K562 (cell line): ENCODE results near the gene BPIFB6. TPM values are rescaled to one million over a fixed set of nuclear protein-coding genes. Genes with fewer than 3 reads are reported as not detected.

Experiments used
- ATAC-seq: fragments of 200-7000 bp; cut with Tn5 transposase; 3 replicates; pipeline ENCODE4 v1.9.1; 2020; ENCODE audit warnings: moderate library complexity
- BruUV-seq: library from RNA; stranded (reverse); fragments of 400-500 nt; replicated peaks from 2 replicates; lab custom pipeline; 2021; lab: Mats Ljungman, UMichigan
- CTCF ChIA-PET: fragments of 300-600 bp; formaldehyde crosslinking; extraction: SDS; loops from one replicate; lab custom pipeline; 2021; ENCODE audit warnings: low intra/inter-chr PET ratio; lab: Yijun Ruan, JAX
- POLR2A ChIA-PET: fragments of 300-600, 350-650 bp; sonication (Branson Sonifier 250); formaldehyde crosslinking; extraction: SDS; loops from one replicate; lab custom pipeline; 2021; ENCODE audit warnings: antibody characterized with exemption, inconsistent platforms; lab: Yijun Ruan, JAX
- DNase-seq, 4 experiments: peaks; one replicate each; pipeline versions ENCODE4 v3.0.0 to v3.0.0-alpha.2; 2011 to 2018; ENCODE audit warnings: low spot score in 3 of 4, mixed read lengths in 3 of 4; ENCODE audit errors: extremely low read depth in 1 of 4
- FAIRE-seq: peaks from 2 replicates; lab custom pipeline; 2011; peaks lifted over from hg19 to GRCh38; lab: Jason Lieb, UNC
- H2AFZ ChIP-seq: 2 replicates; pipeline ENCODE4 v1.6.0; 2011; ENCODE audit warnings: low read depth, low read length, control low read depth, inconsistent platforms
- H3K27ac ChIP-seq: fragments of 200-600 bp; 3 replicates; pipeline ENCODE4 v1.8.0; 2011; ENCODE audit warnings: low read depth, mild to moderate bottlenecking, control low read depth, inconsistent platforms, low read length, moderate library complexity, mixed read lengths; ENCODE audit errors: extremely low read depth
- H3K27me3 ChIP-seq, 2 experiments: fragments of 300-600 bp in 1 of 2; 2 replicates in 1 of 2; 3 replicates in 1 of 2; pipeline versions ENCODE4 v1.6.0 to v1.8.0; 2011; ENCODE audit warnings: inconsistent platforms in 2 of 2, low read length in 2 of 2, mild to moderate bottlenecking in 1 of 2, mixed read lengths in 1 of 2, moderate library complexity in 1 of 2; ENCODE audit not compliant: control insufficient read depth in 2 of 2, insufficient read depth in 2 of 2
- H3K36me3 ChIP-seq: fragments of 300-600 bp; 3 replicates; pipeline ENCODE4 v1.8.0; 2011; ENCODE audit warnings: mild to moderate bottlenecking, low read length, inconsistent platforms; ENCODE audit not compliant: control insufficient read depth, insufficient read depth
- H3K4me1 ChIP-seq, 2 experiments: fragments of 200-600 bp in 1 of 2; replicated peaks in 1 of 2; 2 replicates in 1 of 2; 3 replicates in 1 of 2; pipeline versions ENCODE4 v1.5.1 to v1.8.0; 2011; ENCODE audit warnings: inconsistent platforms in 2 of 2, low read length in 2 of 2, mild to moderate bottlenecking in 1 of 2, mixed read lengths in 1 of 2, moderate library complexity in 1 of 2; ENCODE audit not compliant: control insufficient read depth in 2 of 2, insufficient read depth in 2 of 2
- H3K4me2 ChIP-seq: 2 replicates; pipeline ENCODE4 v1.6.1; 2011; ENCODE audit warnings: low read length, control low read depth, inconsistent platforms, mixed read lengths; ENCODE audit not compliant: insufficient read depth
- H3K4me3 ChIP-seq: fragments of 200-600 bp; sonication (generic), shearing (Covaris generic); 2 replicates; pipeline ENCODE4 v1.5.1; 2016; ENCODE audit warnings: control low read depth, inconsistent platforms
- H3K79me2 ChIP-seq: fragments of 200-600 bp; 3 replicates; pipeline ENCODE4 v1.8.0; 2011; ENCODE audit warnings: low read length, inconsistent platforms; ENCODE audit not compliant: control insufficient read depth, insufficient read depth
- H3K9ac ChIP-seq, 2 experiments: 2 replicates each; pipeline versions ENCODE4 v1.6.0 to v1.6.1; 2011; ENCODE audit warnings: low read depth in 2 of 2, low read length in 2 of 2, control low read depth in 1 of 2, inconsistent platforms in 1 of 2, mild to moderate bottlenecking in 1 of 2, mixed read lengths in 1 of 2; ENCODE audit not compliant: insufficient read depth in 1 of 2
- H3K9me1 ChIP-seq: one replicate; pipeline ENCODE4 v1.6.0; 2011; ENCODE audit warnings: inconsistent platforms, mild to moderate bottlenecking, low read length, moderate library complexity; ENCODE audit not compliant: control insufficient read depth, insufficient read depth
- H3K9me3 ChIP-seq: replicated peaks from 2 replicates; pipeline ENCODE4 v1.5.1; 2011; ENCODE audit warnings: low read depth, low read length, inconsistent platforms; ENCODE audit not compliant: control insufficient read depth, insufficient read depth
- H4K20me1 ChIP-seq: replicated peaks from 2 replicates; pipeline ENCODE4 v1.6.1; 2011; ENCODE audit warnings: low read length, inconsistent platforms, mixed read lengths; ENCODE audit not compliant: control insufficient read depth, insufficient read depth
- CTCF ChIP-seq, 3 experiments: IDR thresholded peaks in 2 of 3; conservative IDR thresholded peaks in 1 of 3; 2 replicates each; pipeline ENCODE4 v1.5.1; 2011 to 2012; ENCODE audit warnings: low read length in 3 of 3, mild to moderate bottlenecking in 3 of 3, control low read depth in 2 of 3, improper control_type of control experiment in 1 of 3, inconsistent platforms in 1 of 3, low read depth in 1 of 3, mixed read lengths in 1 of 3, moderate library complexity in 1 of 3; ENCODE audit not compliant: insufficient read depth in 2 of 3
- DDX20 ChIP-seq: fragments of 450-650 bp; IDR thresholded peaks from 2 replicates; pipeline ENCODE4 v1.6.1; 2016; ENCODE audit warnings: missing genetic modification characterization, low read depth, mild to moderate bottlenecking, missing compliant biosample characterization, moderate library complexity
- E2F3 ChIP-seq: fragments of 250-450 bp; sonication (Bioruptor Pico); IDR thresholded peaks from 2 replicates; pipeline ENCODE4 v1.4.0; 2020; ENCODE audit warnings: mild to moderate bottlenecking
- GTF2A2 ChIP-seq: IDR thresholded peaks from 2 replicates; pipeline ENCODE4 v1.6.1; 2016; ENCODE audit warnings: mild to moderate bottlenecking, missing genetic modification characterization, missing compliant biosample characterization
- HDAC1 ChIP-seq, 2 experiments: fragments of 450-650 bp; IDR thresholded peaks; 2 replicates each; pipeline ENCODE4 v1.6.1; 2016 to 2017; ENCODE audit warnings: inconsistent platforms in 1 of 2, mild to moderate bottlenecking in 1 of 2, moderate library complexity in 1 of 2
- NELFE ChIP-seq: IDR thresholded peaks from 2 replicates; pipeline ENCODE4 v1.6.1; 2011; ENCODE audit warnings: mild to moderate bottlenecking; ENCODE audit not compliant: insufficient read depth, insufficient read length
- SETDB1 ChIP-seq: IDR thresholded peaks from one replicate; pipeline ENCODE4 v1.6.1; 2012; ENCODE audit warnings: low read length, control low read depth, inconsistent platforms
- USF1 ChIP-seq: sonication (generic); formaldehyde crosslinking; IDR thresholded peaks from 2 replicates; pipeline ENCODE4 v1.9.0; 2022; ENCODE audit warnings: mild to moderate bottlenecking, missing genetic modification reagents
- ZBTB12 ChIP-seq: fragments of 250-450 bp; sonication (Bioruptor Pico); IDR thresholded peaks from 2 replicates; pipeline ENCODE4 v1.4.0; 2020
- ZC3H11A ChIP-seq: IDR thresholded peaks from 2 replicates; pipeline ENCODE4 v1.6.1; 2012; ENCODE audit warnings: low read depth, low read length, improper control_type of control experiment
- ZC3H8 ChIP-seq: fragments of 450-650 bp; IDR thresholded peaks from 2 replicates; pipeline ENCODE4 v1.6.1; 2017
- ZFP36 ChIP-seq: fragments of 150-350 bp; IDR thresholded peaks from 2 replicates; pipeline ENCODE4 v1.6.1; 2018; ENCODE audit warnings: low read length, low read depth; ENCODE audit not compliant: partially characterized antibody
- WGBS: fragments of 100-300 bp; shearing (Covaris generic); methylation state at CpG from one replicate; pipeline ENCODE4 v1.1.6; 2016; ENCODE audit warnings: low coverage, mixed read lengths; ENCODE audit not compliant: insufficient coverage; ENCODE audit errors: missing lambda C conversion rate; 5-methylcytosine and 5-hydroxymethylcytosine counted together
- in situ Hi-C: fragments of 300-500 bp; cut with MboI; formaldehyde crosslinking; loops from 4 replicates; pipeline ENCODE4 v1.15.0; 2018; ENCODE audit warnings: inconsistent platforms, mixed read lengths
- intact Hi-C: fragments of 100-400 bp; cut with micrococcal nuclease; formaldehyde crosslinking; loops from 2 replicates; pipeline ENCODE4 v1.14.2; 2022
- polyA plus RNA-seq, 8 experiments: library from polyadenylated mRNA; depleted of rRNA in 4 of 8; stranded (reverse) in 5 of 8; unstranded in 3 of 8; fragments of >200 nt; fragmentation: Nextera tagmentation in 2 of 8; fragmentation: Illumina TruSeq in 1 of 8; extraction: Ambion mirVana in 2 of 8; extraction: Trizol in 1 of 8; gene quantifications; 2 replicates each; pipeline versions ENCODE4 v1.2.1 to v1.2.3, GENCODE V29; 2011 to 2014; ENCODE audit warnings: inconsistent platforms in 1 of 8, missing spikeins in 1 of 8
- total RNA-seq, 7 experiments: library from RNA; depleted of rRNA in 6 of 7; stranded (reverse); fragments of >200 nt in 6 of 7; fragmentation: Illumina TruSeq in 2 of 7; extraction: Trizol in 2 of 7; gene quantifications; 2 replicates each; pipeline versions ENCODE4 v1.2.1 to v1.2.3, GENCODE V29; 2011 to 2021; ENCODE audit warnings: low replicate concordance in 1 of 7
- TF ChIP-seq, protein P1 (sequence below): fragments of 250-450 bp; sonication (Bioruptor Pico); IDR thresholded peaks from 2 replicates; pipeline ENCODE4 v1.8.0; 2021; ENCODE audit warnings: mild to moderate bottlenecking, moderate library complexity

BPIFB6 gene
- total and polyA plus RNA-seq, 9 of the 15 experiments (the other 6 are each of a cell fraction or from before 2014, with no cell fraction given), result not detected

GRCh38 chr20:33019465-33020277, 11.8 kb upstream of the BPIFB6 start (continued):
- TF ChIP-seq CTCF (IDR thresholded peaks at IDR 0.05 in 2 of 3, conservative IDR thresholded peaks at IDR 0.05 in 1 of 3; ENCODE audit: insufficient read depth in 2 of 3, low read depth in 1 of 3, low read length in 3 of 3) (peak in 2 of 3 experiments; percentile 6 to 23; a peak in 1 of 6 replicates), ZC3H8 (no peak), NELFE (no peak)

GRCh38 chr20:33020278-33021161, 10.9 kb upstream of the BPIFB6 start:
- no peak overlapping the region for H3K4me2 ChIP-seq
- no peaks in the 10 kb centered on the region for H3K79me2 ChIP-seq
- H3K9me3 ChIP-seq, result no peaks in the 10 kb centered on the region
- no peaks in the 10 kb centered on the region for H3K36me3 ChIP-seq
- no peak overlapping the region for H3K4me3 ChIP-seq
- H2AFZ ChIP-seq, result no peak overlapping the region
- ChIA-PET POLR2A (interaction anchor here (0.6 kb wide), 1 partner anchor 10 kb away, joined by 5 read pairs; no protein-coding TSS in a partner anchor), CTCF (no interaction called here)
- no peak overlapping the region for H3K27ac ChIP-seq
- H3K9me1 ChIP-seq, result peaks cover 2% of the 10 kb centered on the region
- H3K27me3 ChIP-seq, result peaks cover 2 to 26% of the 10 kb centered on the region in 2 experiments; a peak in 3 of 5 replicates
- intact Hi-C loops, result no loop called here
- no peaks in the 10 kb centered on the region; the same call in 1 of the 2 replicates for H4K20me1 ChIP-seq
- ATAC-seq (no peak), DNase-seq (no peak), FAIRE-seq (no peak)
- 0 out of 5 replicates have a peak, but pooled peaks cover 0 to 3% of the 10 kb centered on the region in 2 experiments for H3K4me1 ChIP-seq
- in situ Hi-C loops, result no loop called here
- no peak overlapping the region; a peak in 1 of 4 replicates for H3K9ac ChIP-seq
- WGBS, result 2% methylated on average over 17 of the region's 18 CpGs
- no TSS peak for BruUV-seq
- no peak for TF ChIP-seq SETDB1
- no peak for TF ChIP-seq E2F3 (CRISPR knock-in tag)
- TF ChIP-seq ZC3H11A, result no peak
- TF ChIP-seq ZFP36, result no peak
- TF ChIP-seq DDX20 (tag), result no peak
- TF ChIP-seq USF1 (CRISPR knock-in tag), result no peak
- TF ChIP-seq ZBTB12 (CRISPR knock-in tag), result no peak
- TF ChIP-seq GTF2A2 (tag), result no peak
- TF ChIP-seq, protein P1, sequence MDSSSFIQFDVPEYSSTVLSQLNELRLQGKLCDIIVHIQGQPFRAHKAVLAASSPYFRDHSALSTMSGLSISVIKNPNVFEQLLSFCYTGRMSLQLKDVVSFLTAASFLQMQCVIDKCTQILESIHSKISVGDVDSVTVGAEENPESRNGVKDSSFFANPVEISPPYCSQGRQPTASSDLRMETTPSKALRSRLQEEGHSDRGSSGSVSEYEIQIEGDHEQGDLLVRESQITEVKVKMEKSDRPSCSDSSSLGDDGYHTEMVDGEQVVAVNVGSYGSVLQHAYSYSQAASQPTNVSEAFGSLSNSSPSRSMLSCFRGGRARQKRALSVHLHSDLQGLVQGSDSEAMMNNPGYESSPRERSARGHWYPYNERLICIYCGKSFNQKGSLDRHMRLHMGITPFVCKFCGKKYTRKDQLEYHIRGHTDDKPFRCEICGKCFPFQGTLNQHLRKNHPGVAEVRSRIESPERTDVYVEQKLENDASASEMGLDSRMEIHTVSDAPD (CRISPR knock-in tag), result no peak
- no peak for TF ChIP-seq HDAC1 (IDR thresholded peaks at IDR 0.05)
